GM19395 (cell line): ENCODE measurements around the gene EPC2.
"Not testable (repeated sequence)": the region's sequence is repeated elsewhere in the genome, so short reads cannot be mapped to it uniquely, and the experiment has no call there.

Experiments used
- ATAC-seq: cut with Tn5 transposase; IDR thresholded peaks from one replicate; pipeline ENCODE4 v1.9.1; 2021; ENCODE audit warnings: mild to moderate bottlenecking, moderate library complexity; ENCODE audit not compliant: unreplicated experiment

Gene EPC2

GRCh38 chr2:148667113-148667836 lies 22.7 kb downstream of the EPC2 start:
- ATAC-seq, result no peak

- no peak for ATAC-seq
These were observed 26.2 kb downstream of the EPC2 start for GRCh38 chr2:148670773-148671172.

GRCh38 chr2:148674063-148675020 lies 29.8 kb downstream of the EPC2 start:
- ATAC-seq, result peak; percentile 73

- ATAC-seq, result no peak
These were observed 31.2 kb downstream of the EPC2 start for GRCh38 chr2:148675708-148676107.

- not testable (repeated sequence) for ATAC-seq
These were observed 34.0 kb downstream of the EPC2 start for GRCh38 chr2:148678302-148679179.

- ATAC-seq, result no peak
These were observed 35.9 kb downstream of the EPC2 start for GRCh38 chr2:148680462-148680861.

GRCh38 chr2:148681443-148681842 lies 36.9 kb downstream of the EPC2 start:
- no peak for ATAC-seq

GRCh38 chr2:148681862-148682261 lies 37.3 kb downstream of the EPC2 start:
- not testable (repeated sequence) for ATAC-seq

- no peak for ATAC-seq
These were observed 40.0 kb downstream of the EPC2 start for GRCh38 chr2:148684507-148684906.

- no peak for ATAC-seq
These were observed 43.0 kb downstream of the EPC2 start for GRCh38 chr2:148687543-148687942.

- not testable (repeated sequence) for ATAC-seq
These were observed 43.5 kb downstream of the EPC2 start for GRCh38 chr2:148688011-148688410.

GRCh38 chr2:148696985-148697384 lies 52.4 kb downstream of the EPC2 start:
- ATAC-seq, result no peak

GRCh38 chr2:148699830-148700229 lies 55.3 kb downstream of the EPC2 start:
- no peak for ATAC-seq

GRCh38 chr2:148701039-148701438 lies 56.5 kb downstream of the EPC2 start:
- no peak for ATAC-seq

GRCh38 chr2:148701877-148702276 lies 57.3 kb downstream of the EPC2 start:
- ATAC-seq, result no peak

- no peak for ATAC-seq
These were observed 57.9 kb downstream of the EPC2 start for GRCh38 chr2:148702475-148702874.

- no peak for ATAC-seq
These were observed 59.7 kb downstream of the EPC2 start for GRCh38 chr2:148704247-148704646.

GRCh38 chr2:148716378-148716920 lies 71.9 kb downstream of the EPC2 start:
- ATAC-seq, result no peak

- ATAC-seq, result no peak
These were observed 73.5 kb downstream of the EPC2 start for GRCh38 chr2:148718039-148718438.

GRCh38 chr2:148719195-148719749 lies 74.7 kb downstream of the EPC2 start:
- ATAC-seq, result no peak
